Tongue (tissue), 2 donors: Measurements from ENCODE around the gene TFAP2A. TPM values are rescaled to one million over a fixed set of nuclear protein-coding genes. Genes with fewer than 3 reads are reported as not detected.

Experiments
- DNase-seq: peaks from one replicate; pipeline ENCODE4 v3.0.0-alpha.2; 2015
- total RNA-seq: library from RNA; depleted of rRNA; stranded (reverse); fragments of >200 nt; gene quantifications from one replicate; pipeline ENCODE4 v1.2.3, GENCODE V29; 2014

TFAP2A gene
- total RNA-seq, 1 donor from 2014 or later: 6.7 TPM

DNA sequence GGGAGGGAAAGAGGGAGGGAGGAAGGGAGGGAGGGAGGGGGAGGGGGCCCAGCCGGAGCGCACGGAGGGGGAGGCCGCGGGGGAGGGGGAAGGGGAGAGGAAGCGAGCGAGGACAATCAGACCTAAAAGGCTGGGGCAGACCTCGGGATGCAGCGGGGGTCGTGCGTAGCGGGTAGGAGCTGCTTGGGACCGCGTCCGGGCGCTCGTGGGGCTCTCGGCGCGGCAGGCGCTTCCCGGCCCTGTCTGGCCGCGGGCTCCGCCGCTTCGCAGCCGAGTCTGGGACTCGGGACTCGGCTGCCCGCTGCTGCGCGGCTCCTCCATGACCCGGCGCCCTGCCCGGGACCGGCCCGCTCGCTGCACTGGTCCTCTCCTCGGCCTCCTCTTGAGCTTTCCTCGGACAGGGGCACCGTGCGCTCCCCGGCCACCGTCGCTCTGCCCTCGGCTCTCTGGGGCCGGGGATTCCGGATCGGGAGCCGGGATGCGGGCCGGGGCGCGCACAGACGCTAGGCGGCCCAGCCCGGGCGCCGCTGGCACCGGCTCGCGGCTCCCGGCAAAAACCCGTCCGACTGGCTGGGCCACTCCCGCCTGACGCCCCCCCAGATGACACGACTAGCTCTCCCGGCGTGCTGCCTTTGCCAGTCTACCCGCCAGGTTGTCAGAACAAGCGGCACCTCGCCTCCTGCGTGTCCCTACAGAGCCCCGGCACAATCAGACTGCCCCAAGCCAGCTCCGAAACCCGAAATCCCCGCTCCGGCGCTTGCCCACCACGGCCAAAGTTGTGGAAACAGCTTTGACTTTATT is 2.2 kb downstream of the TFAP2A start:
- peak; percentile 71 for DNase-seq

DNA sequence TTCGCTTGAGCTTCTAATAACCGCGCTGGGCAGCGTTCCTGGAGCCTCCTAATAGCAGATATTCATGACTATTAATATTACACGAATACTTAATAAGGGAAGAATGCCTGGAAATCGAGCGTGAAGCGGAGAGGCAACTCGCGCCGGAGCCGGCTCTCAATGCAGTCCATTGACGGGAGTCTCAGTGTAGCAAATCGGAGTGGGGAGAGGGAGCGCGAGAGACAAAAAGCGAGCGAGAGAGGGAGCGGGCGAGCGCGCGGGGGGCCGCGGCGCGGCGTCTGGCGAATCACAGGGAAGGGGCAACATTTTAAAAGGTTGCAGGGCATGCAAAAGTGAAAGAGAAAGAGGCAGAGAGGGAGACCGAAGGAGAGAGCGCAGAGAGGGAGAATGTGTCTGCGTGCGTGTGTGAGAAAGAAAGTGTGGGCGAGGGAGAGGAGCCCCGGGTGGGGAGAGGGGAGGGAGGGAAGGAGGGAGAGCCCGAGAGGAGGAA is 2.9 kb downstream of the TFAP2A start:
- DNase-seq: peak; percentile 73

DNA sequence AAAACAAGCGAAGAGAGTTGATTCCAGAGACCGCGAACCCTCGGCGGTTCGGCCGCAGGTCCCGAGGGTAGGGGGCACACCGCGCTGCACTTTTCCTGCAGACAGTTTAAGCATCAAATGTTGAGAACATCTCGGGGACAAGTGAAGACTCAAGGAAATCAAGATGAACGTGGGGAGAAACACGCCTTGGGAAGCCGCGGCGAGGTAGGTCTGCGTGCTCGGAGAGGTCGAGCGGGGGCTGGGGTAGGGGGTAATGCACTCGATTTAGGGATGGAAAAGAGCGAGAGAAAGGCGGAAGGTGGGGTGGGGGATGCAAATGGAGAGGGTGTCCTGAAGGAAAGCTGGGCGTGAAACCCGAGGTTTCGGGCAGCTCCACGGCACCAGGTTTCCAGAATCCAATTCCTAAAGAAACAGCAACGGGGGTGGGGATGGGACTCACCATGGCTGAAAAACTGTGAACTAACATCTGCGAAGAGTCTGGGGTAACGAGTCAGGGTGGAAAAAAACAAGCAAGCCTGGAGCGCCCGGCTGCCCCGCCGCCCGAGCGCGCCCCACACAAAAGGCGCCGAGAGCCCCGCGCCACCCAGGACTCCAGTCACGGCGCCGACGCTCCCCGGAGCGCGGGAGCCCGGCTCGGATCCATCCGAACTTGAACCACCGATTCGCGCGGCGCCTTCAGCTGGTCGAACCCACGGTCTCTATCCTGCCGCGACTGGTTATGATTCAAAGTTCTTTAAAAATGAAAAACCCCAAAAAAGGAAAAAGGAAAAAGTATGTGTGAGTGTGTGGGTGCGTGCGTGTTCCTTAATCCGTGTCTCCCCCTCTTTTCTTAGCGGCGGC is 3.5 kb downstream of the TFAP2A start:
- DNase-seq: no peak

DNA sequence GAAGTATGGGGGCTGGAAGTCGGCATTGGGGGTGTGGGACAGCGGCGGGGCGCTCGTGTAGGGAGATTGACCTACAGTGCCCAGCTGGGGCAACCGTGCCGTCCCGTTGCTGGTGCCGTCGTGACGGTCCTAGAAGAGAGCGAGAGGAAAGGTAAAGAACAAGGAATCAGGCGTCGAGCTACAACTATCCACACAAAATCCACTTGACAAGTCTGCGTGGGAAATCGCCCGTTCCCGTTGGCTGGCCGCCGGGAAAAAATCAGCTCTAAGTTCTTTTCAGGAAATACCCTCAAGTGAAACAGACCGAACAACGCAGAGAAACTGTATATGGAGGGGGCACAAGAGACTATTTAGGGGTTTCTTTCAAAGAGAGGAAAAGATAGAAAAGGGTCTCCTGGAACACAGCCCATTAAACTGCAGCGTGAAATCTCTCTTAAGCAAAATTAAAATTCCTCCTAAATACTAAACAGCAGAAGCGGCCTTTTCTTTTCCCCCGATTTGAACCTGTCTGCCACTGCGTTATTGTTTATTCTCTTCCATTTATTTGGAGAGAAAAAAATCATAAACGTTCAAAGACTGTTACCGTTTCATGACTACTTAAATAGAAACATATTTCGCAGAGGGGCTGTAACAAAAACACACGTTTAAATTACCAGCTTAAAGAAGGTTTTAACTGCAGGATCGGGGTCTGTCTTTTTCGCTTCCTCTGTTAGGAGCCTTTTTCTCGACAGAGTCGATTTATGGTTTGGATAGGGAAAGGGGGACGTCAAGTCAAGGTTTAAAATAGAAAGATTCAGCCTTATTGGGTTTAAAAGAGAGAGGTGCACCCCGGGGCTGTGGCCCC is 4.4 kb downstream of the TFAP2A start:
- DNase-seq: no peak

DNA sequence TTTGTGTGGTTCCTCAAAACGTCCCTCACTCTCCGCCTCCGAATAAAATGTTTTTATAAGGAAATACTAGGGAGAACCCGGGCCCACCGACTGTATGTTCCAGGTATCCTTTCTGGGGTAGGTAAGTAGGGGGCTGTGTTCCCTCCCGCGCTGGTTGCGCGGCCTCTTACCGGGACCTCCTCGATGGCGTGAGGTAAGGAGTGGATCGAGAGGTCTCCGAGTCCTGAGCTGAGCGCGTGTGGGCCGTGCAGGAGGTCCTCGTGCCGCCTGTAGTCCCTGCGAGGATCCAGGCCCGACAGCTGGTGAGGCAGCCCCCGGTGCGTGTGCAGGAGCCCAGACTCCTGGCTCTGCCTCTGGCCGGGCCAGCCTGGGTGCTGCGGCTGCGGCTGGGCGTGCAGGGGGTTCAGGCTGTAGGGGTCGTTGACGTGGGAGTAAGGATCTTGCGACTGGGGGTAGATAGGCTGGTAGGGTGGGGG is 5.1 kb downstream of the TFAP2A start:
- no peak for DNase-seq

DNA sequence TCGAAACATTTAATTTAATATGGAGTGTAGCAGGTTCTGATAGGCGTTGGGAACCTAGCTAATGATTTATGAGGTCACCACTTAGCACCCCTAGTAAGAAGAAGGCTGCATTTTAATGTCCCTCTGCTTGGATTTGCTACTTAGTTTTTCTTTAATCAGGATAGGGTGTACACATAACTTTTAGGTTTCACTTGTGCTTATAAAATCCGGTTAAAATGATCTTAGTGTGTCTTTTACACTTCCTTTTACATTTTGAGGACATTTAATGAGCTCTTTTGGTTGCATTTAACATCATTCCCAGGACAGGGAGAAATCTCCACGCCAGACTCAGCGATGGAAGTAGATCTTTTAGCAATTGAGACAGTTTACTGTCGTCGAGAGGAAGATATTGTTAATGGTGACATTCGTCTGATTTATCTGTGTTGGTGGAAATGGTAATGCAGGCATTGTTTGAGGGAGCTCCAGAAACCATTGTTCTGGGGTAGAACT is 5.6 kb downstream of the TFAP2A start:
- no peak for DNase-seq

DNA sequence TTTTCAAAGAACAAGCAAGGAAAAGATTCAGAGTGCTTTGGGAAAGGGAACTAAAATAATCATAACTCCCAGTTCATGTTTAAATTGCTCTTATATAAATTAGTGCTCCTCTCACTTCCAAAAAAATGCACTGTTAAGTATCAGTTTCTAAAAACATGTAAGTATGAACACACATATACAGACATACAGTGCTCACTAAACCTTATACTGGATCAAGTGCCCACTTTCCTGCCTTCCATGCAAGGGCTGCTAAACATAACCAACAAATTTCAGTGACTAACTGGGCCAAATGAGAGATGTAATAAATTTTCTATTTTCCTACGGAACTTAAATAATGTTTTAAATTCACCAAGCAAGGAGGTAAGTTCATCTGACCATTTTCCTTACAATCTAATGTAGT is 6.4 kb downstream of the TFAP2A start:
- no peak for DNase-seq

DNA sequence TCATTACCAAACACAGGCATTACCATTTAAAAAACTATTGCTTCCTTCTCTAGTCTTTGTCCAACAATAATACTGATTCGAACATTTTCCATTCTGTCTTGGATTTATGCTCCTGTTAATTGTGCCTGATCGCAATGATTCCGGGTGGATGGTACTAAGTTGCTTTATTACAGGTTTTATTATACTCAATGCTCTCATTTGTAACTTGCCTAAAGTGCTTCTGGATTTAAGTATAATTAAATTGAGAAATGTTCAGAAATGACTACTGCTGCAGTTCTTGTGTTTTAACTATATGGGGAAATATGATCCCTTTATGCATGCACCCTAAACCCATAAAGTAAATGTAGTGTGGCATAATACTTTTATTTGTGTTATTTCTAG is 7.2 kb downstream of the TFAP2A start:
- no peak for DNase-seq

DNA sequence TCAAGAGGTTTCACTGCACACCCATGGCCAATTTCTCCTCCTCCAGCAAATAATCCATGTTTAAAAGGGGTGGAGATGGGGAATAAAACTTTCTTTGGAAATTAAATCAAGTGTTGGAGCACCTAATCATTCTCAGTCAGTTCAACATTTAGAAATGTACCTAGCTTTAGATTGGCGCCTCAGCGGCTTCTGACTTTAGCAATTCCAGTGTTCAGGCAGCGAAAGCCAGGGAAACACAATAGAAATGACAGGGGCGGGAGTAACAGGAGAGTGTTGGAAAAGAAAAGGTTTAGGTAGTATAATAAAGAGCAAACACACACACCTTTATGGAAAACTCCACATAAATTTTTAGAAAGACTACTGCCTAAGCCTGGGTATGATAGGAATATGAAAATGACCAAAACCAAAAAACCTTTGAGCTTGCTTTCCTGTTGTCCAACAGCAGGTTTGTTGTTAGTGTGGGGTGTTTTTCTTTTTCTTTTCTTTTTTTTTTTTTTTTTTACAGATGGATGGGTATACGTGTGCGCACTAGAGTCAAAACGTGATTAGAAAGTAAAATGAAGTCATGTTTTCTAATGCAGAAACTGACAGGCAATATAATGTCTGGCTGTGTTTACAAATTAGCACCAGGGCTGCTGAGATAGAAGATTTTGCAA is 7.7 kb downstream of the TFAP2A start:
- no peak for DNase-seq

DNA sequence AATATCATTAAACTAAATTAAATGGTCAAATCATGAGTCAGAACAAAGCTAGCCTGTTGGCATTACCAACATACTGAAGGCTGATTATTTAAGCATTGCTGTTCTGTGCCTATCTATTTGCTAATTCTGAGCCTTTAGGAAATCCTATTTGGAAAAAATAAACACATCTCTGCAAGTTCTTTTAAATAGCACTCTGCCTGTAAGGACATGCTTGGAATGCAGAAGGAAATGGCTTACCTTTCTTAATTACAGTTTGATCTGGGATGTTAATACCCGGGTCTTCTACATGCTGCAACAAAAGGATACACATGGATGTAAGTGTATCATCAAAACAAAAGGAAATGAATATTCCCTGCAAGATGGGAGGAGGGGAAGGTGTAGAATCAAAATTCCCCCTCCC is 8.3 kb downstream of the TFAP2A start:
- no peak for DNase-seq

DNA sequence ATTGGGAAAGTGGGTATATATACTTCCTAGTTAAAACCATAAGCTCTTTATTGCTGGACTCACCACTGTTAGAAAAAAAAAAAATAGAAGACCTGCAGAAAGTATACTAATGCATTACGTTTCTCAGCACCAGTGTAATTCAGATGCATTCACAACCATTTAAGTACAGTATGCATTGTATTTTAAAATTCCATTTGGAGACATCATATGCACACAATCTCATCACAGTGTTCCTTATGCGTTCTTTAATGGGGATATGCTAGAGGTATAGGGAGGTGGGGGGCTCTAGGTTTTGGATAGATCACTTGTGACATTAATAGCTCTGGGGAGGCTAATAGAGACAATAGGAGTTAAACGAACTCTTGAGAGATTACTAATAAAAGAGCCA is 9.4 kb downstream of the TFAP2A start:
- DNase-seq: no peak

DNA sequence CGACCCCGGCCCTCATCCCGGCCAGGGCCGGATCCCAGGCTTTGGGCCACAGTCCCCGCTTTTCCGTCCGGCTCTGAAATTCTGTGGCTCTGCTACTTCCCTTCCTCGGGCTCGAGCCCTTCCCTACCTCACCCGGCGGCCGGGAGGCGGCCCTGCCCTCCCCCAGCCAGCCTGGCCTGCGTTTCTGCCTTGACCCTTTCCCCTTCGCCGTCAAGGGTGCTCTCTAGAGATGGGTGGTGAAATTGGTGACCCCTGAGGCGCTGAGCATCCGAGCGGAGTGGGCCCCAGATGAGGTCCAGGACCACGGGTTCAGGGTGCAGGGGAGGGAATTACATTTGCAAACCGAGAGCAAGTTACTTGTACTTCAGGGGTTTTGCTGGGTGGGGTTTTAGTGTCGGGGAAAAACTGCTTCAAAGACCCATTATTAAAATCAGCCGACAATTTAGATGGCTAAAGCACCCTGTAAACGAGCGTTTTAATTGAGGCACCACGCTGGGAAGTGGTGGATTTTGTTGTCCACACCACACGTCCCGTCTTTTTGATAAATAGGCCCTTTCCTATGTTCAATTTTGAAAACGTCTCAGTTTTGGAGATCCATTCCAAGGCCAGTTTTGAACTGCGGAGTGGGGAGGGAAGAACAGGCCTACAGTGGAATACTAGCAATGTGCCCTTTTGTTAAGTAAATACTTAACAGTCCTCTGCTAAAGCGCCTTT is 9.9 kb downstream of the TFAP2A start:
- DNase-seq: no peak

DNA sequence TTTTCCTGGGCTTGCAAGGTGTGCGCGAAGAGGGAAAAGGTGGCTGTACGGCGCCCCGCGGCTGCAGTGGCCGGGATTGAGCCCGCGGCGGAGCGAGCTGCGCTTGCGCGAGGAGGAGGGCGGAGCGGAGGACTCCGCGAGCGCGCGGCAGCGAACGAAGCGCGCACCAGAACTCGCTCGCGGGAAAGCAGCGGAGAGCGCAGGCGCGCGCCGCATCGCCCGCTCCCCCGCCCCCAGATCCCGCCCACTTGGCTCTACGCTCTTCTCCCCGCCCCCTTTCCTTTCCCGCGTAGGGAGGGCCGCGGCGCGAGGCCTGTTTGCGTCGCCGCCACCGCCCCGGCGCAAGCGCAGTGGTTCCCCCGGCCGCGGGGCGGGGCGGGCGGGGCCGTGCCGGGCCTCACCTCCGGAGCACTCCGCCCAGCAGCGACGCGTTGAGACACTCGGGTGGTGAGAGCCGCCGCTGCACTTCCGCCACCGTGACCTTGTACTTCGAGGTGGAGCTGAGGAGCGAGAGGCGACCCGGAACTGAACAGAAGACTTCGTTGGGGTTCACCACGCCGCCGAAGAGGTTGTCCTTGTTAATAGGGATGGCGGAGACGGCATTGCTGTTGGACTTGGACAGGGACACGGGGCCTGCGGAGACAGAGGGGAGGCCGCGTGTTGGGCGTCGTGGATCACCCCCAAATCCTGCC is 10.6 kb downstream of the TFAP2A start:
- DNase-seq: peak; percentile 98

DNA sequence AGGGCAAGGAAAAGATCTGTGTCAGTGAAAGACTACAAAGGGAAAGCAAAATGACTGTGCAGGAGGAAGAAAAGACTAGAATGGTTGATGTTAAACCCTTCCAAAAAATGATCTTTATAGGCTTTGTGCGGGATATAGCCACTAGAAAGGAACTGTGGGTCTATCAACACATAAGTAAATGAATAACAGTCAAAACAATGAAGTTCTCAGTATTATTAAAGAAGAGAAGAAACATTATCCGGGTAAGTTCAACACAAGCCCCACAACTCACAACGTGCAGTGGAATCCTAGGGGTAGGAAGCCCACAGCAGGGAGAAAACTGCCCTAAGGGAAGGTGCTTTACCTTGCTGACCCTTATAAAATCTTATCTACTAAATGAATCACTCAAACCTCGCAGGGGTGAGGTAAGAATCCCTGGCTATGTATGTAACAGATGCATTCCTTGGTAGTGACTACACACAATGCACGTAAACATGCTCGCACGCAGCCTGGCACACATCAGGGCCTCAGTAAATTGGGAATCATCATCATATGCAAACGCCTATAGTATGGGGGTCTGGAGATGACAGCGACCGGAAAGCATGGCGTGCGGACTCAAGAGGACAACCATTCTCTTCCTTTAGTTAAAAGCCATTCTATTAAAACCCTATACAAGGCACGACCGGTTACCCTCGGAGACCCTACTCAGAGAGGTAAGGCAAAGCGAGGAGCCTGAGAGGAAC is 11.3 kb downstream of the TFAP2A start:
- DNase-seq: no peak

DNA sequence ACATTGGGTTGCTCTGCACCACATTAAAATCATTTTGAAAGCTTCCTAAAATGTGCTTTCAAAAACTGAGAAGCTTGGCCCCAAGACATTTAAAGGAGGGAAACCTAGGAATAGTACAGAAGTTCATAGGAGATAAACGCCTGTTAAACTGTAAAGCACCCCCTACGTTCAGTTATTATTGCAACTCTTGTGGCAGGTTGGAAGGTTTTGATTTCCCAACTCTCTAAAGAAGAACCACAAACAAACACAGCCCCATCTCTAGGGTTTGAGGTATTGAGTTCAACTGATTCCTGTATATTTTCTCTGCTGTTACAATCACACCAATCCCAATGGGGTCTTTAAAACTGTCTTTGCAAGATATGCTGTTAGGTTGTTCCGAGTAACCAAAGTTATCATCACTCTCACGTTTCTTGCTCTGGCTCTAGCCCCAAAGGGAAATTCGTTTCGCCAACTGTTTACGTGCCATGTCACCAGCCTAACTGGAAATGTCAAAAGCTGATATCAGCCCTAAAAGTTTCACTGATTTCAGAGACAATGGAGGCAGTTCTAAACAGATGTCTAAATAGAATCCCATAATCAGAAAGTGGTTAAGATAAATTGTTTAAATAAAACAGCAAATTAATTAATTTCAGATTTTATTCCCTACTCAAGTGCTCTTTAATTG is 12.1 kb downstream of the TFAP2A start:
- no peak for DNase-seq

DNA sequence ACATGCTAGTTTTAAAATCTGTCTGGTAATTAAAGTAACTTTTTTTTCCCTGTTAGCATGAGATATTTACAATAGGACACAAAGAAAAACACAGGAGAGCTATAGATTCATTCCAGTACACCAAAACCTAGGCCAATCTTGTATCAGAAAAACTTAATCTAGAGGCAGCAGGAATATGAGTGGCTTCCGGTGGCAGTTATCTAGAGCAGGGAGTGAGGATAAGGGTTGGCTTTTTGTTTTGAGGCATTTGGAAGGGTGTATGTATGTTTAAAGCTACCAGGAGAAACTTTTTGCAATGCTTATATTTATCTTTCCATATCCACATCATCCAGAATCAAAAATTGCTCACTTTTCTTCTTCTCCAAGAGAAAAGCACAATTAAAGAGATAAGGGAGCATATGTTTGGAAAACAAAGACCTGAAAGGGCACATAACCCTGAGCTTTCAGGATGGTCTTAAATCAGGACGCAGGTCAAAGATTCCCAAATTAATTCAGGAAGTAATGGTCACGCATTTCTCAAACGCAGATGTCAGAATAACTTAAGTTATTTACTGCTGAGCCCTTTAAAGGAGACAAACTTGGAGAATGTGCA is 13.1 kb downstream of the TFAP2A start:
- no peak for DNase-seq

DNA sequence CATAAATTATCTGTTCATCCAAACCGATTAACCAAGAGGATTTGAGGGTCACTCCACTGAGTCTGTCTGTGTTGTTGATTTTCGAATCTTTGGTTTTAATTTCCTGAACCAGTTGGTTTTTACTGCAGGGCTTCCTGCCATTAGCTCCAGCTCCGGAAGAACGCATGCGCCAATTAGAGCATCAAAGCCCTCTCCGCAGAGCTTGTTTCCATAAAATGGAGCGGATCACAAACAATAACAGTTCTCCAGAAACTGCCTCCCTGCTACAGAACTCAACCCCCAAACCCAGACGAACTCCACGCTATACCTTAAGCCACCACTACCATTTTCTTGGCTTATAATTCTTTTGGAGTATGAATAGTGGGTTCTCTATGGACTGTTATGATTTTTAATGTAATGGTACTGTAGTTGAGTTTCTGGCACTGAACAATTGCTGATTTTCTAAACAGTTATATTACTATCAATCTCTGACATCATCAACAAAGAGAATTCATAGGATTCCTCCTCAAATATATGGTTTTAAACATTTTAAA is 13.8 kb downstream of the TFAP2A start:
- no peak for DNase-seq

DNA sequence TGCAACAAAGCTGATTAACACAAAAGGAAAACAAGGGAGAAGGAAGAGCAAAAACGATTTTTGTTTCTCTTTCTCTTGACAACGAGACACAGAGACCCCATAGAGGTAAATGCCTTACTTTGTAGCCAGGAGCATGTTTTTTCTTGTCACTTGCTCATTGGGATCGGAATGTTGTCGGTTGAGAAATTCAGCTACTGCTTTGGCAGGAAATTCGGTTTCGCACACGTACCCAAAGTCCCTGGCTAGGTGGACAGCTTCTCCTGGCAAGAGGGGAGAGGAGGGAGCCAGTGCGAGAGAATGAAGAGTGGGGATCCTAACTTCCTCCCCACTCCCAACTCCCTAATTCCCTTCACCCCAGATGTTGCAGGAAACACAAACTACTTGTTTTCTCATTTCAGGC is 14.5 kb downstream of the TFAP2A start:
- DNase-seq: peak; percentile 61
